H1 (cell line): ENCODE measurements around the gene LCN6. TPM values are rescaled to one million over a fixed set of nuclear protein-coding genes. Genes with fewer than 3 reads are reported as not detected.

Experiments
- PHF8 ChIP-seq: fragments of 200-600 bp; sonication (generic); conservative IDR thresholded peaks from 2 replicates; pipeline ENCODE4 v1.7.1; 2012; ENCODE audit warnings: low read depth, mild to moderate bottlenecking, inconsistent platforms, low read length, moderate library complexity
- SP2 ChIP-seq: IDR thresholded peaks from 2 replicates; pipeline ENCODE4 v1.6.1; 2012; ENCODE audit warnings: mild to moderate bottlenecking, low read length, inconsistent platforms
- TAF7 ChIP-seq: optimal IDR thresholded peaks from 2 replicates; pipeline ENCODE3; 2011; ENCODE audit warnings: low read depth, mild to moderate bottlenecking, inconsistent platforms, low read length, moderate library complexity, borderline replicate concordance
- YY1 ChIP-seq: IDR thresholded peaks from 2 replicates; pipeline ENCODE4 v1.6.1; 2011; ENCODE audit warnings: low read depth, mild to moderate bottlenecking, low read length
- polyA plus RNA-seq, 7 experiments: library from polyadenylated mRNA; depleted of rRNA in 3 of 7; stranded (reverse) in 5 of 7; unstranded in 2 of 7; fragments of >200 nt in 5 of 7; fragments of 200-250 nt in 2 of 7; gene quantifications; 1 replicate in 5 of 7; 2 replicates in 1 of 7; 4 replicates in 1 of 7; pipeline versions ENCODE4 v1.2.1 to v1.2.3, GENCODE V29; 2011 to 2013; ENCODE audit warnings: missing spikeins in 2 of 7, mixed read lengths in 2 of 7
- total RNA-seq: library from RNA; stranded (reverse); fragmentation: NEBNext Ultra II Directional; extraction: Animal tissue kit (Norgen Biotek cat#: 25700); gene quantifications from 2 replicates; pipeline ENCODE4 v1.2.1, GENCODE V29; 2021
- TF ChIP-seq, protein P1 (sequence below), 3 experiments: IDR thresholded peaks; 1 replicate in 2 of 3; 2 replicates in 1 of 3; pipeline versions ENCODE4 v1.5.1 to v1.6.1; 2011; ENCODE audit warnings: low read length in 3 of 3, mild to moderate bottlenecking in 3 of 3, inconsistent platforms in 2 of 3, low read depth in 1 of 3, moderate library complexity in 1 of 3; ENCODE audit not compliant: insufficient read depth in 1 of 3; ENCODE audit errors: control extremely low read depth in 1 of 3

Gene LCN6
- total and polyA plus RNA-seq, 2 of the 8 experiments (the other 6 are each of a cell fraction or from before 2014, with no cell fraction given), result not detected

DNA sequence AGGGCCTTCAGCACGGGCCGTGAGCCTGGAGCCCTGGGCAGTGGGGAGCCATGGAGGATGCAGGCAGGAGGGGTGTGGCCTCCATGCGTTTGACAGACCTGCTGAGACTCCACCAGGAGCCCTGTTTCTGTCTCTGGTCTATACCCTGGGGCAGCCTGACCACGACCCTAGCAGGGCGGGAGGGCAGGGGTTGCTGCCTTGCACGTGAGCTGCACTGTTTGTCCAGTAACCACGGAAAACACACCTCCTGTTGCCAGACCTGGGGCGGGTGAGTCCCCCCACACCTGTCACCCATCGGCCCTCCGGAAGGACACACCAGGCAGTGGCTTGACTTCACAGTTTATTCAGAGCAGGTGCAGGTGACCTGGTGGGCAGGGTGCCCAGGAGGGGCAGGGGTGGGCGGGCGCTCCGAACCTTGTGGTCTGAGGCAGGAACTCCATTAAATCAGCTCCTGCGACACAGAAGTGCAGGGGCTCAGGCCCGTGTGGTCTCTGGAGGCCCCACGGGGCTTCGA, 5.8 kb upstream of the LCN6 start (continued):
- TF ChIP-seq, protein P1, sequence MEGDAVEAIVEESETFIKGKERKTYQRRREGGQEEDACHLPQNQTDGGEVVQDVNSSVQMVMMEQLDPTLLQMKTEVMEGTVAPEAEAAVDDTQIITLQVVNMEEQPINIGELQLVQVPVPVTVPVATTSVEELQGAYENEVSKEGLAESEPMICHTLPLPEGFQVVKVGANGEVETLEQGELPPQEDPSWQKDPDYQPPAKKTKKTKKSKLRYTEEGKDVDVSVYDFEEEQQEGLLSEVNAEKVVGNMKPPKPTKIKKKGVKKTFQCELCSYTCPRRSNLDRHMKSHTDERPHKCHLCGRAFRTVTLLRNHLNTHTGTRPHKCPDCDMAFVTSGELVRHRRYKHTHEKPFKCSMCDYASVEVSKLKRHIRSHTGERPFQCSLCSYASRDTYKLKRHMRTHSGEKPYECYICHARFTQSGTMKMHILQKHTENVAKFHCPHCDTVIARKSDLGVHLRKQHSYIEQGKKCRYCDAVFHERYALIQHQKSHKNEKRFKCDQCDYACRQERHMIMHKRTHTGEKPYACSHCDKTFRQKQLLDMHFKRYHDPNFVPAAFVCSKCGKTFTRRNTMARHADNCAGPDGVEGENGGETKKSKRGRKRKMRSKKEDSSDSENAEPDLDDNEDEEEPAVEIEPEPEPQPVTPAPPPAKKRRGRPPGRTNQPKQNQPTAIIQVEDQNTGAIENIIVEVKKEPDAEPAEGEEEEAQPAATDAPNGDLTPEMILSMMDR (IDR thresholded peaks at IDR 0.05; ENCODE audit: control extremely low read depth in 1 of 3, insufficient read depth in 1 of 3, low read depth in 1 of 3, low read length in 3 of 3), result no peak
- TF ChIP-seq TAF7, result no peak
- TF ChIP-seq YY1, result no peak
- TF ChIP-seq PHF8, result no peak
- no peak for TF ChIP-seq SP2
